CD14-positive monocyte (primary cell): ENCODE results near the gene DDR1. TPM values are rescaled to one million over a fixed set of nuclear protein-coding genes. Genes with fewer than 3 reads are reported as not detected.

Experiments used
- DNase-seq, 3 donors: peaks; one replicate each; pipeline ENCODE4 v3.0.0-alpha.2; 2011 to 2022
- H2AFZ ChIP-seq: 2 replicates; pipeline ENCODE4 v1.6.0; 2012; ENCODE audit warnings: mild to moderate bottlenecking, low read depth, low read length, inconsistent platforms; ENCODE audit not compliant: insufficient read depth, poor library complexity, severe bottlenecking
- H3K27ac ChIP-seq, 2 donors: 1 replicate in 1 of 2; 2 replicates in 1 of 2; pipeline ENCODE4 v1.5.1; 2012 to 2013; ENCODE audit warnings: low read length in 2 of 2, control low read depth in 1 of 2, inconsistent platforms in 1 of 2, low read depth in 1 of 2, mild to moderate bottlenecking in 1 of 2
- H3K27me3 ChIP-seq, 2 donors: one replicate each; pipeline versions ENCODE4 v1.6.0 to v1.6.1; 2011 to 2013; ENCODE audit warnings: low read length in 2 of 2; ENCODE audit not compliant: control insufficient read depth in 2 of 2, insufficient read depth in 2 of 2
- H3K36me3 ChIP-seq, 2 donors: replicated peaks in 1 of 2; 1 replicate in 1 of 2; 2 replicates in 1 of 2; pipeline versions ENCODE4 v1.5.1 to v1.6.1; 2012 to 2013; ENCODE audit warnings: low read length in 2 of 2, control low read depth in 1 of 2, inconsistent platforms in 1 of 2, mild to moderate bottlenecking in 1 of 2; ENCODE audit not compliant: insufficient read depth in 2 of 2, control insufficient read depth in 1 of 2
- H3K4me1 ChIP-seq, 2 donors: 1 replicate in 1 of 2; 2 replicates in 1 of 2; pipeline versions ENCODE4 v1.5.1 to v1.6.1; 2012 to 2013; ENCODE audit warnings: low read length in 2 of 2, control low read depth in 1 of 2, inconsistent platforms in 1 of 2, mild to moderate bottlenecking in 1 of 2, moderate library complexity in 1 of 2; ENCODE audit not compliant: insufficient read depth in 2 of 2, control insufficient read depth in 1 of 2
- H3K4me2 ChIP-seq: replicated peaks from 2 replicates; pipeline ENCODE3; 2012; ENCODE audit warnings: low read length, moderate library complexity, mild to moderate bottlenecking; ENCODE audit not compliant: poor library complexity, severe bottlenecking; ENCODE audit errors: extremely low read depth
- H3K4me3 ChIP-seq, 3 experiments: fragments of 200-600 bp in 1 of 3; sonication (generic) in 1 of 3; replicated peaks in 1 of 3; 1 replicate in 2 of 3; 2 replicates in 1 of 3; pipeline ENCODE4 v1.5.1; 2011 to 2013; ENCODE audit warnings: low read length in 3 of 3, mild to moderate bottlenecking in 3 of 3, control low read depth in 2 of 3, low read depth in 2 of 3, inconsistent platforms in 1 of 3, moderate library complexity in 1 of 3
- H3K79me2 ChIP-seq: 2 replicates; pipeline ENCODE4 v1.6.0; 2012; ENCODE audit warnings: mild to moderate bottlenecking, control low read depth, inconsistent platforms, low read length, moderate library complexity; ENCODE audit not compliant: insufficient read depth
- H3K9ac ChIP-seq: 2 replicates; pipeline ENCODE4 v1.6.0; 2017; ENCODE audit warnings: low read length, mild to moderate bottlenecking; ENCODE audit not compliant: insufficient read depth, poor library complexity, severe bottlenecking
- H3K9me3 ChIP-seq, 2 donors: replicated peaks in 1 of 2; 1 replicate in 1 of 2; 2 replicates in 1 of 2; pipeline versions ENCODE4 v1.5.1 to v1.6.1; 2012 to 2013; ENCODE audit warnings: low read length in 2 of 2, control low read depth in 1 of 2; ENCODE audit not compliant: control insufficient read depth in 1 of 2, insufficient read depth in 1 of 2
- H4K20me1 ChIP-seq: 2 replicates; pipeline ENCODE4 v1.6.0; 2012; ENCODE audit warnings: mild to moderate bottlenecking, low read length, control low read depth, moderate library complexity; ENCODE audit not compliant: insufficient read depth
- H3K27ac Mint-ChIP-seq, 7 donors: one replicate each; pipeline ENCODE4 v1.8.0; 2020; ENCODE audit warnings: mild to moderate bottlenecking in 7 of 7, mixed read lengths in 7 of 7, moderate library complexity in 6 of 7, inconsistent platforms in 2 of 7
- H3K27me3 Mint-ChIP-seq, 3 donors: one replicate each; pipeline ENCODE4 v1.8.0; 2021 to 2022; ENCODE audit warnings: low read depth in 3 of 3, mild to moderate bottlenecking in 3 of 3, mixed read lengths in 3 of 3, moderate library complexity in 3 of 3, inconsistent platforms in 1 of 3
- H3K36me3 Mint-ChIP-seq, 2 donors: one replicate each; pipeline ENCODE4 v1.8.0; 2020; ENCODE audit warnings: mixed read lengths in 2 of 2, inconsistent platforms in 1 of 2, mild to moderate bottlenecking in 1 of 2
- H3K4me1 Mint-ChIP-seq: one replicate; pipeline ENCODE4 v1.8.0; 2020; ENCODE audit warnings: mild to moderate bottlenecking, mixed read lengths
- H3K4me3 Mint-ChIP-seq, 2 donors: one replicate each; pipeline ENCODE4 v1.8.0; 2020; ENCODE audit warnings: mild to moderate bottlenecking in 2 of 2, mixed read lengths in 2 of 2, moderate library complexity in 1 of 2
- H3K9me3 Mint-ChIP-seq, 7 donors: one replicate each; pipeline ENCODE4 v1.8.0; 2020 to 2022; ENCODE audit warnings: mixed read lengths in 7 of 7, mild to moderate bottlenecking in 6 of 7, moderate library complexity in 6 of 7, inconsistent platforms in 2 of 7
- CTCF ChIP-seq: fragments of 200-600 bp; IDR thresholded peaks from one replicate; pipeline ENCODE4 v1.8.0; 2022; ENCODE audit warnings: antibody characterized with exemption, mild to moderate bottlenecking
- WGBS: methylation state at CpG from one replicate; pipeline ENCODE4 v1.1.5; 2013; ENCODE audit warnings: missing lambda C conversion rate; ENCODE audit not compliant: insufficient coverage; 5-methylcytosine and 5-hydroxymethylcytosine counted together
- intact Hi-C, 2 donors: fragments of 100-400 bp; cut with micrococcal nuclease; formaldehyde crosslinking; loops; one replicate each; pipeline versions ENCODE4 v1.15.0 to v1.15.1; 2023
- polyA plus RNA-seq, 3 donors: library from polyadenylated mRNA; depleted of rRNA in 1 of 3; unstranded in 2 of 3; stranded (reverse) in 1 of 3; fragments of 300-500 nt in 2 of 3; fragments of >200 nt in 1 of 3; fragmentation: Illumina TruSeq in 2 of 3; gene quantifications; 1 replicate in 2 of 3; 2 replicates in 1 of 3; pipeline ENCODE4 v1.2.3, GENCODE V29; 2012 to 2021

The DDR1 gene
- polyA plus RNA-seq, 3 donors = 0.39 to 1.0 (median 0.51) TPM

- no peaks in the 10 kb centered on the region for H3K9me3 ChIP-seq
- H3K79me2 ChIP-seq = no peaks in the 10 kb centered on the region
- no peak for TF ChIP-seq CTCF
- H3K4me3 ChIP-seq = no peak overlapping the region
- H3K36me3 Mint-ChIP-seq = peaks cover 0 to 5% of the 10 kb centered on the region in 2 donors
- H3K4me1 ChIP-seq = peaks cover 9 to 11% of the 10 kb centered on the region in 2 donors
- no peak overlapping the region for H3K27ac Mint-ChIP-seq
- no peaks in the 10 kb centered on the region for H3K36me3 ChIP-seq
- H3K9ac ChIP-seq = no peak overlapping the region
- H3K9me3 Mint-ChIP-seq = peaks cover 0 to 5% (median 0%) of the 10 kb centered on the region in 7 donors
- intact Hi-C loops = no loop called here
- no peak overlapping the region for H3K27ac ChIP-seq
- H3K4me2 ChIP-seq = no peak overlapping the region
- peaks cover 4 to 49% of the 10 kb centered on the region in 2 donors for H3K27me3 ChIP-seq
- peak overlapping the region in 1 of 2 donors; percentile 86 for H3K4me3 Mint-ChIP-seq
- H3K27me3 Mint-ChIP-seq = peaks cover 31 to 58% (median 34%) of the 10 kb centered on the region in 3 donors
- H2AFZ ChIP-seq = no peak overlapping the region
- peaks cover 23% of the 10 kb centered on the region for H3K4me1 Mint-ChIP-seq
- 67% methylated on average over 9 of the region's 18 CpGs for WGBS
- DNase-seq = no peak
- H4K20me1 ChIP-seq = no peaks in the 10 kb centered on the region
Measured at GRCh38 chr6:30885999-30886896, 1.9 kb downstream of the DDR1 start.

- no peak overlapping the region for H2AFZ ChIP-seq
- Mint-ChIP-seq H3K4me3 (no peak overlapping the region), H3K27ac (no peak overlapping the region), H3K27me3 (peaks cover 29 to 55% (median 31%) of the 10 kb centered on the region in 3 donors), H3K4me1 (peaks cover 23% of the 10 kb centered on the region), H3K36me3 (peaks cover 0 to 5% of the 10 kb centered on the region in 2 donors), H3K9me3 (peaks cover 0 to 5% (median 0%) of the 10 kb centered on the region in 7 donors)
- no peak overlapping the region for H3K4me3 ChIP-seq
- no peak for DNase-seq
- no peak overlapping the region for H3K27ac ChIP-seq
- H3K27me3 ChIP-seq = peaks cover 4 to 44% of the 10 kb centered on the region in 2 donors
- H3K9ac ChIP-seq = no peak overlapping the region
- H4K20me1 ChIP-seq = no peaks in the 10 kb centered on the region
- intact Hi-C loops = no loop called here
- H3K9me3 ChIP-seq = no peaks in the 10 kb centered on the region
- no peaks in the 10 kb centered on the region for H3K36me3 ChIP-seq
- no peak for TF ChIP-seq CTCF
- no peak overlapping the region for H3K4me2 ChIP-seq
- H3K4me1 ChIP-seq = peaks cover 9 to 11% of the 10 kb centered on the region in 2 donors
- H3K79me2 ChIP-seq = no peaks in the 10 kb centered on the region
Measured at GRCh38 chr6:30886897-30887255, 2.6 kb downstream of the DDR1 start.
